Stimulated activated CD8-positive, alpha-beta memory T cell treated with anti-CD3 and anti-CD28 coated beads, Interleukin-15, amount 100 ng/mL, for 48 hours (primary cell): ENCODE results near the gene SEMA4D.
"Not testable (repeated sequence)": the region's sequence is repeated elsewhere in the genome, so short reads cannot be mapped to it uniquely, and the experiment has no call there.

ENCODE experiments used
- DNase-seq, 2 donors: peaks; one replicate each; pipeline ENCODE4 v3.0.0-alpha.2; 2020; ENCODE audit warnings: low read depth in 2 of 2

Gene SEMA4D

DNA sequence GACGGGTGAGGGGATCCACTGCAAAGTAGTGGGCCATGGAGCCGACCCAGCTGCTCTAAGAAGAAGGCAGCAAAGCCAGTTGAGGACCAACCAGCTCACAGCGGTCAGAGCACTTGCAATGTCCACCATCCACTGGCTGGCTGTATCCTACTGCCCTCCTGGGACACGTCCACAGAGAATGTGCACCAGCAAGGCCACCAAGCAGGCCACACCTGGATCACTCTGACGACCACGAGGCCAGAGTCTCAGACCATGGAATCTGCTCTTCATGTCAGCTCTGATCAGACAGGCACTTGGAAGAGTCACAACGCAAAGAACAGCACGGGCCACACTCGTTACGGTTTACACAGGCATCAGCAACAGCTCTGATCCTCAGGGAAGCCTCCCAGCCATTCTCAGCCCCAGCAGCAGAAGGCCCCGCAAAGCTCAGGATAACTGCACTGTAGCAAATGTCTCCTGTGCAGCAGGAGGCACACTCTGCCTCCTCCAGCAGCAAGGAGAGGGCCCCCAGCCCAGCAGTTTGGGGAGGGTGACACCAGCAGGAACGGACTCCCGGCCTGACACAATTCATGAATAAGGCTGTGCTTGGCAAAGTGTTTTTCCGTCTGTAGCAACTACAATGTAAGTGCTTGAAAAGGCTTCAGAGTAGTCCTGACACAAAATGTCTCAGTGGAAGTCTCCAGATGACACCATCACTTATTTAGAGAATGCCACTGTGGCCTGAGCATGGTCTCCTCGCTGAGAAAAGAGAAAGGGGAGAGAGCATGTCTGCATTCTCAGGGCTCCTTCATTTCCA is 15.7 kb downstream of the SEMA4D start:
- no peak for DNase-seq

DNA sequence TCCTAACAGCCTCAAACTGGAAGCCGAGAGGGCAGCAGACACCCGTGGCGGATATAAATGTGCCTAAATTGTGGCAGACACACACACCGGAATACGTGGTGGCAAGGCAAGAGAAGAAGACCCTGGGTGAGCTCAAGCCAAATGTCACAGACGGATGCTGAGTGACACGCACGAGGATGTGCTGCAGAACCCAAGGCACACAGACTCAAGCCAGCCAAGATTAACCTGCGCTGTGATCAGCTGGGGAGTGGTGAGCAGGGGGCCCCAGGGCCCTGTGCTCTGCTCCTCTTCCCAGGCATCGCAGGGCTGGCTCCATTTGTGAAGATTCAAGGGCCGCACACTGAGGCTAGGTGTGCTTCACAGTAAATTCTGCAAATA is 16.4 kb downstream of the SEMA4D start:
- DNase-seq = no peak

DNA sequence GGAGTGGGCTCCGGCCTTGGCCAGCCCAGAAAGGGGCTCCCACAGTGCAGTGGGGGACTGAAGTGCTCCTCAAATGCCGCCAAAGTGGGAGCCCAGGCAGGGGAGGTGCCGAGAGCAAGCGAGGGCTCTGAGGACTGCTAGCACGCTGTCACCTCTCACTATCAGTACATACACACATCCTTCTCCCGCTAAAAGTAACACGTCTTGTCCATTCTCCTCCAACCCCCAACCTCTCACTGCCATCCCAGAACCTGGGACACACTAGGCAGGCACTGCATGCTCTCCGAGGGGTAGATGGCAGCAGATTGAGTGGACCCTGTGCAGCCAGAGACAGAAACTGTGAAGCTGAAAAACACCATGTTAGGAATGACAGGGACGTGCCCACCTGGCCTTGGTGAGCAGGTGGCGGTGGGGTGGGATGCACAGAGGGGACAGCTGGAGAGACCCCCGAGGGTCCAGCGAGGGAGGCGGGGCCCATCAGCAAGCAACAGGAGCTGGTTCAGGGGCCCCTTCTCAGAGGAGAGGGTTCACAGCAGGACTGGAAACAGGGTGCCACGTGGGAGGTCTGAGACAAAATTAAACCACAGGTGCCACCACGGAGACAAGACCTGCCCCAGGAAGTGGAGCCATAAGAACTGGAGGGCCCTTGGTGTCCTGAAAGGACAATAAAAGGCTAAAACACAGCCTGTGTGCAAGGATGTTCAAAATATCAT is 16.9 kb downstream of the SEMA4D start:
- DNase-seq = no peak

DNA sequence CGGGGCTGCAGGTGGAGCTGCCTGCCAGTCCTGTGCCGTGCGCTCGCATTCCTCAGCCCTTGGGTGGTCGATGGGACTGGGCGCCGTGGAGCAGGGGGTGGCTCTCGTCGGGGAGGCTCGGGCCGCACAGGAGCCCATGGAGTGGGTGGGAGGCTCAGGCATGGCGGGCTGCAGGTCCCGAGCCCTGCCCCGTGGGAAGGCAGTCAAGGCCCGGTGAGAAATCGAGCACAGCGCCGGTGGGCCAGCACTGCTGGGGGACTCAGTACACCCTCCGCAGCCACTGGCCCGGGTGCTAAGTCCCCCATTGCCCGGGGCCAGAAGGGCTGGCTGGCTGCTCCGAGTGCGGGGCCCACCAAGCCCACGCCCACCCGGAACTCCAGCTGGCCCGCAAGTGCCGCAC is 17.5 kb downstream of the SEMA4D start:
- not testable (repeated sequence) for DNase-seq

DNA sequence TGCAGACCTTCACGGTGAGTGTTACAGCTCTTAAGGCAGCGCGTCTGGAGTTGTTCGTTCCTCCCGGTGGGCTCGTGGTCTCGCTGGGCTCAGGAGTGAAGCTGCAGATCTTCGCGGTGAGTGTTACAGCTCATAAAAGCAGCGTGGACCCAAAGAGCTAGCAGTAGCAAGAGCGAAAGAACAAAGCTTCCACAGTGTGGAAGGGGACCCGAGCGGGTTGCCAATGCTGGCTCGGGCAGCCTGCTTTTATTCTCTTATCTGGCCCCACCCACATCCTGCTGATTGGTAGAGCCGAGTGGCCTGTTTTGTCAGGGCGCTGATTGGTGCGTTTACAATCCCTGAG is 18.3 kb downstream of the SEMA4D start:
- DNase-seq = not testable (repeated sequence)

DNA sequence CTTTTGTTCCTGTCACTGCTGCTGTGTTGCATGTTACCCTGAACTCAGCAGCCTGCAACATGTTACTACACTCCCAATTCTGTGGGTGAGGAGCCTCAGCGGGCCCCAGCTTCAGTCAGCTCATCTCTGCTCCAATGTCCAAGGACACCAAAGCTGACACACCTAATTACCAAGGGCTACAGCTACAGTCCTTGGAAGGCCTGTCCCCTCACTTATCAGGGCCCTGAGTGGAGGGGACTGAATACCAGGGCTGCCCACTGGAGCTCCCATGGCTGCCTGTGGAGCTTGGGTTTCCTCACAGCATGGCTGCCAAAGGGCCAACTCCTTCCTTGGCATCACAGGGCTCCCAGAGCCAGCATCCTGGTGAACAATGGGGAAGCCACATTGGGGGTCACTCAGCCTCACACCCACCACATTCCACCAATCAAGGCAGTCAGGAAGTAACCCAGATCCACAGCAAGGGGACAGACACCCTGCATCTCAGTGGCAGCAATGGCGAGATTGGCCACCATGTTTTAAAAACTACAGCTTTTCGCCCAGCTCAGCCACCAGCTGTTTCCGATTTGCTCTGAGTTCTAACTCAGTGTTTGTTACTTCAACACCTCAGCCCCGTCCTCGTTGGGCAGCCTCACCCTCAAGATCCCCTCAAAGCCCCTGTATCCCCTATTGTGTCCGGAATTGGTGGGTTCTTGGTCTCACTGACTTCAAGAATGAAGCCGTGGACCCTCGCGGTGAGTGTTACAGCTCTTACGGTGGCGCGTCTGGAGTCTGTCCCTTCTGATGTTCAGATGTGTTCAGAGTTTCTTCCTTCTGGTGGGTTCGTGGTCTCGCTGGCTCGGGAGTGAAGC is 18.9 kb downstream of the SEMA4D start:
- no peak for DNase-seq

DNA sequence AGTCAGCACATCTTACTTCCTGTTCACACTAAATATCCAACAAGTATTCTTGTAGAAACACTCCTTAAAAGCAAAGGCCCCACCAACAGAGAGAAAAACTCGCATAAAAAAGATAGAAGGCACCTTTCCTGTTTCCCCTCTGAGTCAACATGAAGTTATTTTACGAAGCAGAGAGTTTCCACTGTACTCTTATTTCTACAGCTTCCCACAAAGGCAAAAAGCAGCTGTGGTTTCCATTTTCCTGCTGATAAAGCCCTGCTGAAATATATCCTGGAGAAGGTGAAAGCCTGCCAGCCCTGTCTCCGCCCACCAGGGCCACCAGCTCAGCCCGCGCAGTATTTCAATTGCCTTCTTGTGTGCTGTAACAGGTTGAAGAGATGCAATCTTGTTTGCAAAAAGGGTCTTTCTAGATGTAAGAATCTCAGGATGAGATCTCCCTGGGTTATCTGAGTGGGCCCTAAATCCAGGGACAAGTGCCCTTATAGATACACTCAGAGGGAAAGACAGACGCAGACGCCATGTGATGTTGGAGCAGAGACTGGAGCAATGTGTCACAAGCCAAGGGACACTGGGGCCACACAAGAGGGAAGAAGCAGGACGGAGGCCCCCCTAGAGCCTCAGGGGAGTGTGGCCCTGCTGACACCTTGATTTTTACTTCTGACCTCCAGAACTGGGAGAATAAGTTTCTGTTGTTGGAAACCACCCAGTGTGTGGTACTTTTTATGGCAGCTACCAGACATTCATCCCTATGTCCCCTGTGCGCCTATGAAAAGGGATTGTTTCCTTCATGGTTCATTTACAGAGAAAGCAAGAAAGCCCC is 19.9 kb downstream of the SEMA4D start:
- peak in 1 of 2 donors; percentile 59 for DNase-seq

DNA sequence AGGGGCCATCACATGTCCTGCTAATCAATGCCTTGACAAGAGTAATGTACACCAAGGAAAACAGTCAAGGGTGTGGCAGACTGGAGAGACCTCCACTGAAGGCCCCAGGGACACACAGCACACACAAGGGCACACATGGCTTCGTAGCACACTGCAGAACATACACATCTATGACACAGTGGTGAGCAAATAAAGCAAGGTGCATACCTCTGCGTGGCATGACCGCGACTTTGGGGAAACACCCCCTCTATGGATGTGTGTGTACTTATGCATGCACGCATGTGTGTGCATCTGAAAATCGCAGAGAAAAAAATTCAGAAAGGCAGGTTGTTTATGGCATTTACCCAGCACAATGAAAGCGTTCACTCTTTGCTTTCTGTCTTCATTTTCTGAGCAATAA is 20.5 kb downstream of the SEMA4D start:
- no peak for DNase-seq

DNA sequence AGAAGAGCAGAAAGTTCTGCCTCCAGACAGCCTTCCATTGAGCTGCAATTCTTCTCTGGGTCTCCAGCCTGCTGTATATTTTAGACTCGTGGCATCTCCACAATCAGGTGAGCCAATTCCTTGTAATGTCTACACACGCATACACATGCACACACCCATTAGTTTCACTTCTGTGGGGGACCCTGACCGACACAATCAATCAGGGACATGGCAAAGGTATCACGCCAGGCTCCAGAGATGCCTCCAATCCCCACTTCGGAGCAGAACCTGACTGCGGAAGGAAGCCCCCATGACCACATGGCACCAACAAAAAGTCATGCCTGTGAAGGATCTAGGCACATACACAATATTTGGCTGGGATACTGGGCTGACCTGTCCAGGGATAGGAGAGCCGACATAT is 21.4 kb downstream of the SEMA4D start:
- DNase-seq = no peak

DNA sequence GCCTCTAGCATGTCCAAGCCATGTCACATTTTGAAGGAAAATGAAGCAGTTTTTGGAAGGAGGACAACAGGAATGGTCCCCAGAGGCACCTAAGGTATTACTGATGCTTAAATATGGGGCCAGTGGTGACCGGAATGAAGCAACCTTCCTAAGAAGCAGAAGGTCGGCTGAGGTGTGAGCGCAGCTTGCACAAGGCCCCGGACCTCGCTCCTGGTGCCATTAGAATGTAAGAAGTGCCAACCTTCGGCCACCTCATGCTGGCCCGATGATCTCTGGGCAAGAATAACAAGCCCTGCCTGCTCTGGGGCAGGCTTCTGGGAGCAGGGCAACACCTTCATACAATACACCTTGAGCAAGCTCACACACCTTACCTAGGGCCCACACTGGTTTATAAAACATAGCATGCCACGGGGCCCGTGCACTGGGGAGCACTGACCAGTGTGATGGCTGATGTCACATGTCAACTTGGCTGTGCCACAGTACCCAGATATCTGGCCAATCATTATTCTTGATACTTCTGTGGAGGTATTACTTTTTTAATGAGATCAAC is 21.9 kb downstream of the SEMA4D start:
- no peak for DNase-seq

DNA sequence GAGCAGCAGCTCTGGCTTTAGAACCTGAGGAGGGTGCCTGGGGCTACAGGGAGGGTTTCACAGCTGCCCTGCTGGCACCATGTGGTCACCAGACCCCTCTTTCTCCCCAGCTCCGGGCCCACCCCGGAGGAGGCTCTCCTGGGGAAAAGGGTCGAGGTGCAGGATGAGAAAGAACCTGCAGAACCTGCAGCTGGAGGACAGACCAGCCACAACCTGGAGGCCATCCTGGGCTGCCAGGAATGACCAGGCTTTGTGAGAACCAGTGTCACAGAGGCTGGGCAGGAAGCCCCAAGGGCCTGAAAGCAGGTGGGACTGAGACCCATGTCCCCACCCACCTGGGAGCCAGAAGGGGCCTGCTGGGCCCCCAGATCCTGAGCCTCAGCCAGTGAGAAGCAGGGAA is 23.0 kb downstream of the SEMA4D start:
- DNase-seq = no peak

DNA sequence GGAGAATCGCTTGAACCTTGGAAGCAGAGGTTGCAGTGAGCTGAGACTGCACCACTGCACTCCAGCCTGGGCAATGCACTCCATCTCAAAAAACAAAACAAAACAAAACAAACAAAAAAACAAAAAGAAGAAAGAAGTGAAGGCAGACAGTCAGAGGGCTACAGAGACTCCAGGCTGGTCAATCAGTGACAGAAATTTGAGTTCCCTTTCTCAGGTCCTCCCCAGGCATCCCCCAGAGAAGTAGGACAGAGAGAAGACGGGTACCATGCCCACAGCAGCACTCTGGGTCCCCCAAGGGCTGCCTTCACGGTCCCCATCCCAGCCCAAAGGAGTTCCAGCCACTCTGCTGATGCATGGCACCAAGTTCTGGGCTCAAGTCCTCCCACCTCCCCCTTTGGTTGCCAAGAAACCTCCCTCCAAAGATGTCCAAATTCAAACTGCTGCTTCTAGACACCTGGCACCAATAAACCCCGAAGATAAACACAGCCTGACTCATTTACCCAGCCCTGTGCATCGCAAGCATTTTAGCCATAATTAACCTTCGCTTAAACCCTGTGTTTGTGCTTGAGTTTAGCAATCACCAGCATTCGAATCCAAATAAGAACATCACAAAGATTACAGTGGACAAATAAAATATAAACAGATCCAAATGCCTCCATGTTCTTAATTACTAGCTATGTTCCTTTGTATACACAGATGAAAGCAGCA is 24.0 kb downstream of the SEMA4D start:
- no peak for DNase-seq

DNA sequence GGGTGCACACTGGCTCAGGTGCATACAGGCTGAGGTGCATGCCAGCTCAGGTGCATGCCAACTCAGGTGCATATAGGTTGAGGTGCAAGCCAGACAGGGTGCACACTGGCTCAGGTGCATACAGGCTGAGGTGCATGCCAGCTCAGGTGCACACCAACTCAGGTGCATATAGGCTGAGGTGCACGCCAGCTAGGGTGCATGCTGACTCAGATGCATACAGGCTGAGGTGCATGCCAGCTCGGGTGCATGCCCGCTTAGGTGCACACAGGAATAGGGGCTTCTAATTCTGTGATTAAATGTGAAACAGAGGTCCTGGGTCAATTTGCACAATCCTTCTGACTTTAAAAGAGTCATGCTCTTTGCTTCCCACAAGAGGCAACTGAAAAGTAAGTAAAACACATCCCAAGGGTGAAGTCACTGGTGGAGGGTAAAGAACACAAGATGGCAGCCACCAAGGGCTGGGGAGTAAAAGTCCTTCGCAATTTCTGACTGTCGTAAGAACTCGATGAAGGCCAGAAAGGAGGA is 26.1 kb downstream of the SEMA4D start:
- DNase-seq = not testable (repeated sequence)

DNA sequence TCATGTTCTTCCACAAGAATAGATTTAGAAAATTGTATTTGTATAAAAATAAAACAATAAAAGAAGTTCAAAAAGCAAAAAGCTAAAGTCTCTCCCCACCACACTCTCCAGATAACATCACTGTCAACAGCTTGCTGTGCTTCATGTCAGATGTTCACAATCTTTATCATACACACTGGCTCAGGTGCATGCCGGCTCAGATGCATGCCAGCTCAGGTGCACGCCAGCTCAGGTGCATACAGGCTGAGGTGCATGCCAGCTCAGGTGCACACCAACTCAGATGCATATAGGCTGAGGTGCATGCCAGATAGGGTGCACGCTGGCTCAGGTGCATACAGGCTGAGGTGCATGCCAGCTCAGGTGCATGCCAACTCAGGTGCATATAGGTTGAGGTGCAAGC is 26.5 kb downstream of the SEMA4D start:
- DNase-seq = no peak

DNA sequence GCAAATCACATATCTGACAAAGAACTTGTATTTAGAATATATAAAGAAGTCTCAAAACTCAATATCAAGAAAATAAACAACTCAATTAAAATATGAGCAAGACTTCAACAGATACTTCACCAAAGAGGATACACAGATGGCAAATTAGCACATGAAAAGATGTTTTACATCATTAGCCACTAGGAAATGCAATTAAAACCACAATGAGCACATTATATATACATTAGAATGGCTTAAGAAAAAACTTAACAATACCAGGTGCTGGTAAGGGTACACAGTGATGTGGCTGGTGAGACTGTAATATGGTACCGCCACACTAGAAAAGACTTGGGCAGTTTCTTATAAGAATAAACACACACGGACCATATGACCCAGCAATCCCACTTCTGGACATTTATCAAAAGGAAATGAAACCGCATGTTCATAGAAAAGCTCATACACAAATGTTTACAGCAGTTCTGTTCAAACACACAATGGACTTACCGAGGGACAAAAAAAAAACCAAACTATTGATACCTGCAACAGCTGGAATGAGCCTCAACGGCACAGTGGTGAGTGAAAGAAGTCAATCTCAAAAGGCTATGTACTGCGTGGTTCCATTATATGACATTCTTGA is 27.6 kb downstream of the SEMA4D start:
- DNase-seq = no peak

DNA sequence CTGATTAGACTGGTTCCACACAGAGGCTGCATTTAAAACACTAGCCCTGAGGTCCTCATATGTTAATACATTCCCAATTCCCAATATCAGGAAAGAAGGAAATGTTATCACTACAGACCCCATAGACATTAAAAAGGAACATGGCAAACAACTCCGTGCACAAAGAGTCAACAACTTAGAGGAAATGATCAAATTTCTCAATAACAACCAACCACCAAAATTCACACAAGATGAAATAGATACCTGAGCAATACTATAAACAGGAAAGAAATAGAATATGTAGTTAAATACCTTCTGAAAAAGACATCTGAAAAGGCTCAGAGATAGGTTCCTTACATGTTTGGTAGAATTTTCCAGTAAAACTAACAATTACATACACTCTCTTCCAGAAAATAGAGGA is 28.9 kb downstream of the SEMA4D start:
- no peak for DNase-seq

DNA sequence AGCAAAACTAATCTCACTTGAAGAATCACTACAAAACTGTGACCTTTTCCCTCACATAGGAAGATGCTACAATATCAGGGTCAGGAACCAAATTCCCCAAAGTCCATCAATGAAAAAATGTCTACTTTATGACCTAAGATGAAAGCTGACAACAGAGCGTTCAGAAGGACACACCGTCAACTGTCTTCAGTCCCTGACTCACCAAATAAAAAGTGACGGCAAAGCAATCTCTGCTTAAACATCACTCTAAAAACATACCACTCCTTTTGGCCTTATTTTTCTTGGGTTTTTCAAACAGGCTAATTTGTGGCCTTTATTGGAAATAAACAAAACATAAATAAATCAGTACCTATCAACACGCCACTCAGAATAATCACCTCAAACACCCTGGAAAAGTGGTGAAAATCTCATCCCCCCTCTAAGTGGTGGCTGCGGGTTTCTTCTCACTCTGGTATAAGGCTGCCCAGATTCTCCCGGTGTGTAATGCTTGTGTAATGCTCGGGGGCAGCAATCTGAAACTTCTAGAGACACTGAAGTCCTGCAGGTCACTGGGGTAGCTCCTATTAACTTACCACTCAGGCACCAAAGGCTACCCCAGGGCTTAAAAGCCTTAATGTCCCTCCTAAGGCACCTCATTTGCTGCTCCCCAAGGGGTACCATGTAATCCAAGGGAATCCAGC is 29.5 kb downstream of the SEMA4D start:
- DNase-seq = no peak

DNA sequence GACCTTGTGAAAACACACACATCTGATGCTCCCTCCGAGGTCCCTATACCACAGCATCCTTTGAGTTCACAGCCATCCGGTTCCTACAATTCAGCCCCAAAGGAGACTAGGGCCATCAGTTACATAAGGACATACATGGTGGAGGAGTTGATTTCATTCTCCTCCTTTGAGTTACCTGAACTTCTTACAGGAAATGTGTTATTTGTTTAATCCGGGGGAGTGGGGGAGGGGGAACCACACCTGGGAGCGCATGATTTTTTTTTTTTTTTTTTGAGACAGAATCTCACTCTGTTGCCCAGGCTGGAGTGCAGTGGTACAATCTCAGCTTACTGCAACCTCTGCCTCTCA is 30.7 kb downstream of the SEMA4D start:
- no peak for DNase-seq

DNA sequence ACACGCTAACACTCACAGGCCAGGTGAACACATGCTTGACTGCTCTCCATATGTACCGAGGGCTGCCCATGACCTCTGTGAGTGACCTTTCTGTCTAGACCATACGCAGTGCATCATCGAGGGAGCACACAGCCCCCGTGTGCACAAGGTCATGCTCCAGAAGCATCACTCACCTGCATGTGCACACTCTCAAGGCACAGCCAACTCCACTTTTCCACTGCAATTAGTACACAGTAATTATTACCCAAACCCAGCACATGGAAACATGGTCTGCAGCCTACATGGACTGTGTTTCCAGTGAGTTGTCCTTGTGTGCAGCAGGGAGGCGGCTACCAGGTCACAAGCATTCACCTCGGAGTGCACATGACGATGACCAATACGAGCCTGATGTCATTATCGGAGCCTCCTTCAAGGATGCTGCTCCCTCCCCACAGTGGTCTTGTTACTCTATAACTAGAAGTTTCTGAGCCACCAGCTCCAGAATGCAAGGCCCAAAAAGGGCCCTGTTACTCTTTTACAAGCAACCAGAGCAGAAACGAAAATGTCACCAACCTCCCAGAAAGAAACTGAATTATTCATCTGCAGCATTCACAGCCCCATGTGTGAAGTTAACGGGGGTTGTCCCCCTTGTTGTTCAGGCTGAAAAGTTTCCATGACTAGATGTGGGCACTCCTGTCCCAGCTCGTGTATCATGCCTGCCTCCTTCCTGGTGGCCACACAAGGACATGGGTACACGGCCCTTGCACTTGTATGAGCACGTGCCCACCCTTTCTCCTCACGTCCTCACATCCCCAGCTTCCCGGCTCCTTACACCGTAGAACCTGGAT is 31.2 kb downstream of the SEMA4D start:
- DNase-seq = peak; percentile 49 to 50
